ENCODE results near the gene CREB5.

- TF ChIP-seq, protein P1, sequence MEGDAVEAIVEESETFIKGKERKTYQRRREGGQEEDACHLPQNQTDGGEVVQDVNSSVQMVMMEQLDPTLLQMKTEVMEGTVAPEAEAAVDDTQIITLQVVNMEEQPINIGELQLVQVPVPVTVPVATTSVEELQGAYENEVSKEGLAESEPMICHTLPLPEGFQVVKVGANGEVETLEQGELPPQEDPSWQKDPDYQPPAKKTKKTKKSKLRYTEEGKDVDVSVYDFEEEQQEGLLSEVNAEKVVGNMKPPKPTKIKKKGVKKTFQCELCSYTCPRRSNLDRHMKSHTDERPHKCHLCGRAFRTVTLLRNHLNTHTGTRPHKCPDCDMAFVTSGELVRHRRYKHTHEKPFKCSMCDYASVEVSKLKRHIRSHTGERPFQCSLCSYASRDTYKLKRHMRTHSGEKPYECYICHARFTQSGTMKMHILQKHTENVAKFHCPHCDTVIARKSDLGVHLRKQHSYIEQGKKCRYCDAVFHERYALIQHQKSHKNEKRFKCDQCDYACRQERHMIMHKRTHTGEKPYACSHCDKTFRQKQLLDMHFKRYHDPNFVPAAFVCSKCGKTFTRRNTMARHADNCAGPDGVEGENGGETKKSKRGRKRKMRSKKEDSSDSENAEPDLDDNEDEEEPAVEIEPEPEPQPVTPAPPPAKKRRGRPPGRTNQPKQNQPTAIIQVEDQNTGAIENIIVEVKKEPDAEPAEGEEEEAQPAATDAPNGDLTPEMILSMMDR (IDR thresholded peaks at IDR 0.05) = no peak
- no peak for TF ChIP-seq POLR2A (IDR thresholded peaks at IDR 0.05)
Measured at GRCh38 chr7:28684650-28685241, 272.4 kb downstream of the CREB5 start.

Data from ovary (tissue), 3 donors.